Liver (tissue), 9 donors: Measurements from ENCODE around the gene PGPEP1. TPM values are rescaled to one million over a fixed set of nuclear protein-coding genes. Genes with fewer than 3 reads are reported as not detected.

Experiments
- DNase-seq: peaks from one replicate; pipeline ENCODE4 v3.0.0-alpha.2; 2017; ENCODE audit warnings: low spot score
- H3K27ac ChIP-seq, 2 donors: one replicate each; pipeline ENCODE4 v1.7.0; 2013; ENCODE audit warnings: inconsistent platforms in 2 of 2, low read length in 2 of 2, control low read depth in 1 of 2, low read depth in 1 of 2, mild to moderate bottlenecking in 1 of 2
- H3K27me3 ChIP-seq, 4 donors: one replicate each; pipeline versions ENCODE4 v1.6.1 to v1.7.0; 2013; ENCODE audit warnings: low read length in 3 of 4, inconsistent platforms in 1 of 4, mild to moderate bottlenecking in 1 of 4, moderate library complexity in 1 of 4; ENCODE audit not compliant: control insufficient read depth in 4 of 4, insufficient read depth in 4 of 4
- H3K36me3 ChIP-seq, 4 donors: one replicate each; pipeline versions ENCODE4 v1.6.1 to v1.7.0; 2013; ENCODE audit warnings: low read length in 3 of 4, mild to moderate bottlenecking in 3 of 4, low read depth in 1 of 4, moderate library complexity in 1 of 4; ENCODE audit not compliant: control insufficient read depth in 4 of 4, insufficient read depth in 3 of 4
- H3K4me1 ChIP-seq, 4 donors: one replicate each; pipeline versions ENCODE4 v1.6.1 to v1.7.0; 2013; ENCODE audit warnings: low read length in 3 of 4, mild to moderate bottlenecking in 3 of 4, moderate library complexity in 1 of 4; ENCODE audit not compliant: control insufficient read depth in 4 of 4, insufficient read depth in 4 of 4
- H3K4me3 ChIP-seq, 3 donors: one replicate each; pipeline versions ENCODE4 v1.6.1 to v1.7.0; 2013; ENCODE audit warnings: low read length in 3 of 3, control low read depth in 1 of 3, low read depth in 1 of 3, mild to moderate bottlenecking in 1 of 3
- H3K9ac ChIP-seq, 2 donors: one replicate each; pipeline ENCODE4 v1.7.0; 2013; ENCODE audit warnings: low read length in 2 of 2, mild to moderate bottlenecking in 2 of 2, moderate library complexity in 2 of 2, control low read depth in 1 of 2, low read depth in 1 of 2
- H3K9me3 ChIP-seq, 4 donors: one replicate each; pipeline versions ENCODE4 v1.6.1 to v1.7.0; 2013; ENCODE audit warnings: low read length in 3 of 4; ENCODE audit not compliant: control insufficient read depth in 4 of 4
- CTCF ChIP-seq: fragments of 150-350 bp; IDR thresholded peaks from 2 replicates; pipeline ENCODE4 v1.5.1; 2017; ENCODE audit warnings: improper control_type of control experiment, low read depth, low read length; ENCODE audit not compliant: missing input control
- FOXA1 ChIP-seq: IDR thresholded peaks from 2 replicates; pipeline ENCODE4 v1.6.1; 2016; ENCODE audit warnings: antibody characterized with exemption
- HNF4A ChIP-seq, 2 donors: conservative IDR thresholded peaks; 2 replicates each; pipeline ENCODE4 v1.6.1; 2016; ENCODE audit warnings: antibody characterized with exemption in 2 of 2, mild to moderate bottlenecking in 2 of 2
- JUND ChIP-seq, 2 donors: IDR thresholded peaks; 2 replicates each; pipeline ENCODE4 v1.6.1; 2016; ENCODE audit warnings: antibody characterized with exemption in 2 of 2
- MAX ChIP-seq: IDR thresholded peaks from 2 replicates; pipeline ENCODE4 v1.6.1; 2016; ENCODE audit warnings: antibody characterized with exemption
- NR2F2 ChIP-seq: IDR thresholded peaks from 2 replicates; pipeline ENCODE4 v1.6.1; 2016; ENCODE audit warnings: antibody characterized with exemption
- REST ChIP-seq: IDR thresholded peaks from 2 replicates; pipeline ENCODE4 v1.6.1; 2016; ENCODE audit warnings: antibody characterized with exemption, mild to moderate bottlenecking
- RXRA ChIP-seq, 2 donors: IDR thresholded peaks; 2 replicates each; pipeline ENCODE4 v1.6.1; 2017 to 2018; ENCODE audit warnings: antibody characterized with exemption in 2 of 2, mild to moderate bottlenecking in 1 of 2
- SP1 ChIP-seq: IDR thresholded peaks from 2 replicates; pipeline ENCODE4 v1.6.1; 2018; ENCODE audit warnings: antibody characterized with exemption, mild to moderate bottlenecking
- ZBTB33 ChIP-seq: IDR thresholded peaks from 2 replicates; pipeline ENCODE4 v1.6.1; 2016; ENCODE audit warnings: antibody characterized with exemption
- WGBS: extraction: QIAGEN DNeasy Blood & Tissue Kit; methylation state at CpG from one replicate; pipeline ENCODE4 v1.1.7; 2013; 5-methylcytosine and 5-hydroxymethylcytosine counted together
- polyA plus RNA-seq, 2 donors: library from polyadenylated mRNA; stranded (reverse) in 1 of 2; unstranded in 1 of 2; fragments of 200-250 nt in 1 of 2; fragments of >200 nt in 1 of 2; fragmentation: Nextera tagmentation in 1 of 2; extraction: Ambion mirVana in 1 of 2; gene quantifications; one replicate each; pipeline versions ENCODE4 v1.2.1 to v1.2.3, GENCODE V29; 2013 to 2015
- total RNA-seq, 2 donors: library from RNA; depleted of rRNA; stranded (reverse); fragments of >200 nt; gene quantifications; one replicate each; pipeline ENCODE4 v1.2.3, GENCODE V29; 2014
- donor health status: healthy.
- donor health status: healthy.
- donor health status: healthy.
- donor health status: healthy.
- donor health status: healthy.

Gene PGPEP1
- total and polyA plus RNA-seq, 4 donors: 15.8 to 48.3 (median 26.2) TPM

- TF ChIP-seq ZBTB33 (no peak), JUND (IDR thresholded peaks at IDR 0.05) (no peak), SP1 (no peak), MAX (no peak)
Observed at GRCh38 chr19:18412610-18413239, 72.3 kb downstream of the PGPEP1 start (continued).

GRCh38 chr19:18414504-18415177 is 74.2 kb downstream of the PGPEP1 start:
- WGBS: 10% methylated on average over 11 of the region's 11 CpGs
- peaks cover 9 to 41% (median 25%) of the 10 kb centered on the region in 4 donors for H3K4me1 ChIP-seq
- TF ChIP-seq FOXA1 (no peak), HNF4A (conservative IDR thresholded peaks at IDR 0.05) (peak; percentile 42 to 51), JUND (IDR thresholded peaks at IDR 0.05) (no peak), REST (no peak), CTCF (no peak), RXRA (IDR thresholded peaks at IDR 0.05) (peak; percentile 92 to 97), SP1 (peak; percentile 69), NR2F2 (peak; percentile 60)
- H3K36me3 ChIP-seq: no peaks in the 10 kb centered on the region
- no peaks in the 10 kb centered on the region for H3K27me3 ChIP-seq
- no peak for DNase-seq
- H3K27ac ChIP-seq: peak overlapping the region; percentile 74 to 94
- H3K4me3 ChIP-seq: no peak overlapping the region
- H3K9ac ChIP-seq: no peak overlapping the region
- H3K9me3 ChIP-seq: no peaks in the 10 kb centered on the region
